ENCODE data around the gene MAN1C1.

MAN1C1 gene

GRCh38 chr1:25718732-25719131 is 102.1 kb downstream of the MAN1C1 start:
- TF ChIP-seq CTCF (conservative IDR thresholded peaks at IDR 0.05; ENCODE audit: low read depth), result no peak
- no peak for DNase-seq (ENCODE audit: low spot score)
- CTCF ChIA-PET, result no interaction called here
- POLR2A ChIA-PET (ENCODE audit: low non-redundant PET), result no interaction called here
- H3K27ac ChIP-seq, result no peak overlapping the region

- ChIA-PET POLR2A (ENCODE audit: low non-redundant PET) (no interaction called here), CTCF (no interaction called here)
Measured at GRCh38 chr1:25720624-25721023, 104.0 kb downstream of the MAN1C1 start.

GRCh38 chr1:25723250-25723880 is 106.8 kb downstream of the MAN1C1 start:
- no peak for DNase-seq (ENCODE audit: low spot score)
- CTCF ChIA-PET, result no interaction called here
- POLR2A ChIA-PET (ENCODE audit: low non-redundant PET), result no interaction called here
- TF ChIP-seq CTCF (conservative IDR thresholded peaks at IDR 0.05; ENCODE audit: low read depth), result no peak
- H3K27ac ChIP-seq, result no peak overlapping the region

More at GRCh38 chr1:25720624-25721023, 104.0 kb downstream of the MAN1C1 start:
- DNase-seq (ENCODE audit: low spot score), result no peak
- no peak for TF ChIP-seq CTCF (conservative IDR thresholded peaks at IDR 0.05; ENCODE audit: low read depth)
- H3K27ac ChIP-seq, result no peak overlapping the region

GRCh38 chr1:25724201-25724600 is 107.6 kb downstream of the MAN1C1 start:
- TF ChIP-seq CTCF (conservative IDR thresholded peaks at IDR 0.05; ENCODE audit: low read depth), result no peak
- CTCF ChIA-PET, result interaction anchor here (0.6 kb wide), 1 partner anchor 189 kb away, joined by 3 read pairs; no protein-coding TSS in a partner anchor
- H3K27ac ChIP-seq, result no peak overlapping the region
- DNase-seq (ENCODE audit: low spot score), result no peak
- POLR2A ChIA-PET (ENCODE audit: low non-redundant PET), result no interaction called here

- ChIA-PET POLR2A (ENCODE audit: low non-redundant PET) (no interaction called here), CTCF (interaction anchor here (0.7 kb wide), 1 partner anchor 85 kb away, joined by 3 read pairs; no protein-coding TSS in a partner anchor)
- DNase-seq (ENCODE audit: low spot score), result no peak
- H3K27ac ChIP-seq, result no peak overlapping the region
- TF ChIP-seq CTCF (conservative IDR thresholded peaks at IDR 0.05; ENCODE audit: low read depth), result no peak
Measured at GRCh38 chr1:25724966-25725365, 108.4 kb downstream of the MAN1C1 start.

GRCh38 chr1:25725482-25725881 is 108.9 kb downstream of the MAN1C1 start:
- H3K27ac ChIP-seq, result no peak overlapping the region
- no peak for DNase-seq (ENCODE audit: low spot score)
- ChIA-PET CTCF (interaction anchor here (0.7 kb wide), 1 partner anchor 86 kb away, joined by 3 read pairs; no protein-coding TSS in a partner anchor), POLR2A (ENCODE audit: low non-redundant PET) (no interaction called here)
- TF ChIP-seq CTCF (conservative IDR thresholded peaks at IDR 0.05; ENCODE audit: low read depth), result no peak

All from RWPE1 (cell line).